ENCODE measurements around the gene UBA3. TPM values are rescaled to one million over a fixed set of nuclear protein-coding genes. Genes with fewer than 3 reads are reported as not detected.
A peak's percentile ranks its signal among the peaks of the same experiment; 100 is the strongest.

UBA3 gene
- total RNA-seq, 1 donor from 2014 or later = 65.1 TPM

DNA sequence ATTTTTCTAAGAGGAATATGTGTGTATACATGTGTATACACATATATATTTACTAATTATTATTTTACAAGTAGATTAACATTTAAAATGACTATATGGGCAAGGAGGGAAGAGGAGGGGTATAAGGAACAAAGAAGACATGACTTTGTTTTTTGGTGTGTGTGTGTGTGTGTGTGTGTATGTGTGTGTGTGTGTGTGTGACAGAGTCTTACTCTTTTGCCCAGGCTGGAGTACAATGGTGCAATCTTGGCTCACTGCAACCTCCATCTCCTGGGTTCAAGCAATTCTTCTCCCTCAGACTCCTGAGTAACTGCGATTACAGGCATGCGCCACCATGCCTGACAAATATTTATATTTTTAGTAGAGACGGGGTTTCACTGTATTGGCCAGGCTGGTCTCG lies 64.1 kb downstream of the UBA3 start:
- DNase-seq (ENCODE audit: low read depth) = no peak
- TF ChIP-seq, protein P1, sequence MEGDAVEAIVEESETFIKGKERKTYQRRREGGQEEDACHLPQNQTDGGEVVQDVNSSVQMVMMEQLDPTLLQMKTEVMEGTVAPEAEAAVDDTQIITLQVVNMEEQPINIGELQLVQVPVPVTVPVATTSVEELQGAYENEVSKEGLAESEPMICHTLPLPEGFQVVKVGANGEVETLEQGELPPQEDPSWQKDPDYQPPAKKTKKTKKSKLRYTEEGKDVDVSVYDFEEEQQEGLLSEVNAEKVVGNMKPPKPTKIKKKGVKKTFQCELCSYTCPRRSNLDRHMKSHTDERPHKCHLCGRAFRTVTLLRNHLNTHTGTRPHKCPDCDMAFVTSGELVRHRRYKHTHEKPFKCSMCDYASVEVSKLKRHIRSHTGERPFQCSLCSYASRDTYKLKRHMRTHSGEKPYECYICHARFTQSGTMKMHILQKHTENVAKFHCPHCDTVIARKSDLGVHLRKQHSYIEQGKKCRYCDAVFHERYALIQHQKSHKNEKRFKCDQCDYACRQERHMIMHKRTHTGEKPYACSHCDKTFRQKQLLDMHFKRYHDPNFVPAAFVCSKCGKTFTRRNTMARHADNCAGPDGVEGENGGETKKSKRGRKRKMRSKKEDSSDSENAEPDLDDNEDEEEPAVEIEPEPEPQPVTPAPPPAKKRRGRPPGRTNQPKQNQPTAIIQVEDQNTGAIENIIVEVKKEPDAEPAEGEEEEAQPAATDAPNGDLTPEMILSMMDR (conservative IDR thresholded peaks at IDR 0.05; ENCODE audit: low read depth, low read length) = no peak
- no peak overlapping the region for H3K4me3 ChIP-seq (ENCODE audit: low read depth, low read length)

- peak overlapping the region; percentile 71 for H3K4me3 ChIP-seq (ENCODE audit: low read depth, low read length)
- DNase-seq (ENCODE audit: low read depth) = no peak
- TF ChIP-seq, protein P1 (conservative IDR thresholded peaks at IDR 0.05; ENCODE audit: low read depth, low read length) = no peak
Observed at GRCh38 chr3:69014022-69014580, 66.1 kb downstream of the UBA3 start.

DNA sequence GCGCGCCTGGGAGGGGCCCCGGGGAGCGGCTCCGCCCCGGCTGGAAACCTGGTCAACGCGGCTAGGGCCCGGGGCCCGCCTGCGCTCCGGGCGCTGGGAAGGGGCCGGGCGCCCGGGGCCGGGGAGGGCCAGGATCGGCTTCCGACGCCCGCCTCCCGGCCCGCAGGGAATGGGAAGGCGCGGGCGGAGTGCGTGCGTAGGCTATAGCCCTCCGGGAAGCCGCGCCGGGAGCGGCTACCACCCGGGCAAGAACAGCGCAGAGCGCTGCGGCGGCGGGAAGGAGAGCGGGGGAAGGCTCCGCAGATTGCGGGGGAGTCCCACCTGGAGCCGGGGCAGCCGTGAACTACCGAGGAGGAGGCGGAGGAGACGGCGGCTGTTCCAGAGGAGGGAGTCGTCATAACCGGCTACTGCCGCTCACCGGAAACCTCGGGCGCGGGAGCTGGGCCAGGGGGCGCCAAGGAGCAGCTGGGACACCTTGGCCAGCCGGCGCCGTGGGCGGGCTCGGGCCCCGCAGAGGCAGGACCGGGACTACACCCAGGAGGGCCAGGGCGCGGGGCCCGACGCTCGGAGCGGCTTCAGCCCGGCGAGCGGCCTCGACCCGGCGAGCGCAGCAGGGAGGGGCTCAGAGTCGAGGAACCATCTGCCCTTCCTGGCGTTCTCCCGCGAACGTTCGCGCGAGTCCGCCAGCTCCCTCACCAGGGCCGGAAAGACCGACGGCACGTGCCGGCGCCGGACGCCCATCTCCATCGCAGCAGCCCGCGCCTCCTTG lies 66.7 kb downstream of the UBA3 start, which contains the start of gene EOGT:
EOGT (minus strand) TSS at position 432 of the 769 bp plus-strand sequence. CDS start 3,838 bp downstream, outside the sequence.
- peak within 1 kb of the TSS; percentile 71 for H3K4me3 ChIP-seq (ENCODE audit: low read depth, low read length)
- TF ChIP-seq, protein P1 (conservative IDR thresholded peaks at IDR 0.05; ENCODE audit: low read depth, low read length) = peak; percentile 63
- DNase-seq (ENCODE audit: low read depth) = no peak

DNA sequence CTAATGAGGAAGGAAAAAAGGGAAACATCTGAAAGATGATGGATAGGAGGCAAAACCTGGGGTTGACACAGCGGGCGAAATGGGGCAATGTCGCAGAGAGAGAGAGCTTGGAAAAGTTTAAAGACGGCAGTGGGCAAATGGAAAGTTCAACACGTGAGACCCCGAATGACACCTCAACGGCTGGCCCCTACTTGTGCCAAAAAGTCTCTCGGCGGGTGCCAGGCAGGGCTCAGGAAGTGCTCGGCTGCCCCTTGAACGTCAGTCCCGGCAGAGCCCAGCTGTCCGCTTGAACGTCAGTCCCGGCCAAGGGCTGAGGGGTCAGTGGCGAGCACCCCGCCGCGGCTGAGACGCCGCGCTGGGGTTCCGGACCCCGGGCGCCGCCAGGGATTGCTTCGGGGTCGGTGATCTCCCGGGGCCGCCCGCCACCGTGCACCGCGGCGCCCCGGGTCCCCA lies 67.3 kb downstream of the UBA3 start:
- TF ChIP-seq, protein P1 (conservative IDR thresholded peaks at IDR 0.05; ENCODE audit: low read depth, low read length) = no peak
- DNase-seq (ENCODE audit: low read depth) = no peak
- peak overlapping the region; percentile 71 for H3K4me3 ChIP-seq (ENCODE audit: low read depth, low read length)

DNA sequence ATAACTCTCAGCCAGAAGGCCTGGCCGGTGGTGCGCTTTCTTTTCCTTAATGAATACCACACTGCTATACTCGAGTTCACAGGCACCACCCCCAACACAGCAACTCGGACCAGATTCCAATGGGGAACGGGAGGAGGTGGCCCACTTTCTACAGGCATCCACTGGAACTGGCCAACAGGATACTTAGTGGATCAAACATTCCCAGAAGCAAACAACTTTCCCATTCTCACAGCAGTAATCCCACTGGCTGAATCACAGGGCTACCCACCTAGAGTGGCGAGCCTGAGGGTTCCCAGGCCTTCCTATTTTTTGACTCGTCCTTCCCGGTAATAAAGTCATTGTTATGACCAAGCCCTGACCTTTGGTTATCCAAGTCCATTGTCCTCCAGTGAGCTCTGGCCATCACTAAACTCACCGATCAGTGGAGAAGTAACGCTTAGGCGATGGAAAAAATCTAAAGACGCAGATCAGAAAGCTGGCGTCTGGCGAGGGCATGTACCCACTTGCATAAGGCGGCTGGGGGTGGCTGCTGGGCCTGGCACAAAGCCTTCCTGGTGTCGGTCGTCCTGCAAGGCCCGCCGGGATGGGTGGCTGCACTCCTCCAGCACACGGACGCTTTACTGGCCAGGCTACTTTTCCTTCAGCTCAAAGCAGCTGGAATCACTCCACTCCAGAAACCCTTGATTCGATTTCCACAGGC lies 67.9 kb downstream of the UBA3 start:
- H3K4me3 ChIP-seq (ENCODE audit: low read depth, low read length) = peak overlapping the region; percentile 71
- DNase-seq (ENCODE audit: low read depth) = no peak
- TF ChIP-seq, protein P1 (conservative IDR thresholded peaks at IDR 0.05; ENCODE audit: low read depth, low read length) = no peak

DNA sequence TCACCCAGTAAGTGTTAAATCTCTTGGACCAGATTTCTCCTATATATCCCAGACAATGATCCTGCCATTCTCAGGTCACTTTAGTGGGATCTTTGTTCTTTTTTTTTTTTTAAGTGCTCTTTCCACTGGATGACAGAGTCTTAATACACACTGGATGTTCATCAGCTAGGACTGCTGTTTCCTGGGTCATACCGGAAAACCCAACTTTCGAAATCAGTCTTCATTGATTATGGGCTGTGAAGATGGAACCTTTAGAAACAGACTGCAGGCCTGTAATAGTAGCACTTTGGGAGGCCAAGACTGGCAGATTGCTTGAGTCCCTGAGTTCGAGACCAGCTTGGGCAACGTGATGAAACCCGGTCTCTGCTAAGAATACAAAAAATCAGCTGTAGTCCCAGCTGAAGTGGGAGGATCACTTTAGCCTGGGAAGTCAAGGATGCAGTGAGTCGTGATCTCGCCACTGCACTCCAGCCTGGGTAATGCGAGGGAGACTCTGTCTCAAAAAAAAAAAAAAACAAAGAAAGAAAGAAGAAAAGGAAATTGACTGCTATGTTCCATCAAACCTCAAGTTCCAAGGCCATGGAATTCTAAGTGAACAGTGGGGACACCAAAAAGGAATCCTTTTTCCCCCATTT lies 69.0 kb downstream of the UBA3 start:
- no peak overlapping the region for H3K4me3 ChIP-seq (ENCODE audit: low read depth, low read length)
- TF ChIP-seq, protein P1 (conservative IDR thresholded peaks at IDR 0.05; ENCODE audit: low read depth, low read length) = no peak
- no peak for DNase-seq (ENCODE audit: low read depth)

Measured in epithelial cell of proximal tubule (primary cell).